IPS-11a (cell line): ENCODE data around the gene HADH.
"Not testable (repeated sequence)": the region's sequence is repeated elsewhere in the genome, so short reads cannot be mapped to it uniquely, and the experiment has no call there.

Experiments
- H3K4me3 ChIP-seq: one replicate; pipeline ENCODE4 v1.5.1; 2013; ENCODE audit warnings: low read depth, low read length, control low read depth

The HADH gene

DNA sequence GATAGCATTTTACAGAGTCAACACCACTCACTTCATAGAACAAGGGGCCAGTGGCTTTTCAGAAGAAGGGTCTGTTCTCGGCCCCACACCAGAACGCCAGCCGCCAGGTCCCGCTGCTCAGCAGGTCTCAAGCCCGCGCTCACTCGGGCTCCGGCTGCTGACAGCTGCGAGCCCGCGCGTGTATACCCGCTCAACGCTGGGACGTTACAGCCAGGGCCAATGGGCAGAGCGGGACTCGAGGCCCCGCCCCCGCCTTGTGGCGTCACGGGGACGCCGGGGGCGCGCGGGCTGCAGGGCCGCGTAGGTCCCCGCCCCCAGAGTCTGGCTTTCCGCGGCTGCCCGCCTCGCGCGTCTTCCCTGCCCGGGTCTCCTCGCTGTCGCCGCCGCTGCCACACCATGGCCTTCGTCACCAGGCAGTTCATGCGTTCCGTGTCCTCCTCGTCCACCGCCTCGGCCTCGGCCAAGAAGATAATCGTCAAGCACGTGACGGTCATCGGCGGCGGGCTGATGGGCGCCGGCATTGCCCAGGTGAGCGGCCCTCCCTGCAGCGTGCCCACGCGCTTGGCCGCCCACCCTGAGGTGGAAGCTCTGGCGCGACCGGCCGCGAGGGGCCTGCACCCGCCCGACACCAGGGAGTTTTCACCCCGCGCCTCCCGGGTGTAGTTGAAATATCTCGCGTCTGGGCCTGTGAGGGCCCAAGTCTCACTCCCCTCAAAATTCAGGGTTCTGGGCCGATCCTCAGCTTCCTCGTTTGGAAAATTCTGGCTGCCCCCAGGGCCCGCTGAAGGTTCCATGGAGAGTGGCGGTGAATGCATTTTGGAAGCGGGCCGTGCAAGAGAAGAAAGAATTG lies at the start of gene HADH:
HADH (plus strand) TSS at position 353 of the 850 bp plus-strand sequence; CDS start at position 397, 44 bp downstream.
- H3K4me3 ChIP-seq: peak within 1 kb of the TSS; percentile 84

DNA sequence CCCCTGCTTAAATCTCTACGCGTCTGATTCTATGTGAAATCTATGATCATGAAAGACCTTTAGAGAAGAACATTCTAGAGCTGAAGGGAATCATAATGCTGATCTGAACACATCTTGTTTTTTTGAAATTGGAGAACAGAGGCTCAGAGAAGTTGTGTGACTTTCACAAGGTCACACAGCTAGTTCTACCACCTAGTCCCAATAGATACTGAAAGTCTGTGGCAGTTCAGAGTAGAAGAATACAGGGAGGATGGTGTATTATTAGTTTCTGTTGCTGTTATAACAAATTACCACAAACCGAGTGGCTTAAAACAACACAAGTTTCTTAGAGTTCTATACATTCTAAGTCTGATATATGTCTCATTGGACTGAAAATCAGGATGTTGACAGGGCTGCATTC lies 43.9 kb upstream of the HADH start:
- no peak overlapping the region for H3K4me3 ChIP-seq

DNA sequence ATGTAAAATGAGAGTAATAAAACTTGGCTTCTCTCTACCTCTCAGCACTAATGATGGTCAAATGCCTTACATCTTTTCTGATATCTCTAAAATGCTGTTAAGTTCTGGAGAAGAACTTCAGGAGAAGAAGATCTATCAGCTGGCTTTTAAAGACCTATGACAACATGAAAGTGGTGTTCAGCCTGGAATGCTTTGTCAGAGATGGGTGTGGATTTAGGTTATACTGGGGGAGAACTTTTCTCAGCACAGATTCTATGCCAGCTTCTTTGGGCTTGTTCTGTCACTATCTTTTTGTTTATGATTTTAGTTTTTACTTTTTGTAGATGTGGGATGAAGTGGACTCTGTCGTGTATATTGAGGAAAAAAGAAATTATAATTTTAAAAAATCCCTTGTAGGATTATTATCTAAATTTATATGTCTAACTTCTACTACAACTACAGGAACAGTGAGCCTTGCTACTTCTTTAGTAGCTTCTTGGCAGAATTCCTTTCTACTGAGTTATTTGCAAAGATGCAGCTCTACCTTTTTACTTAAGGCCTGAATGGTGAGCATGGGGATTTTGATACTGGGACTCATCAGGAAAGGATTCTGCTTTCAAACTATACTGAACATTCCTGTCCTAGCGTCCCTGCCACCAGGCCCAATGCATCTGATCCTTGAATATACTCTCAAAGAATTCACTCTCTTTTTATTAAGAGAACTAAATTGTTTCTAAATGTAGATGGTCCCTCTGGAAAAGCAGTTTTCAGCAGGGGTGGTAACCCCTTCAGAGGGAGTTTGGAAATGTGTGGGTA lies 38.7 kb upstream of the HADH start:
- no peak overlapping the region for H3K4me3 ChIP-seq

DNA sequence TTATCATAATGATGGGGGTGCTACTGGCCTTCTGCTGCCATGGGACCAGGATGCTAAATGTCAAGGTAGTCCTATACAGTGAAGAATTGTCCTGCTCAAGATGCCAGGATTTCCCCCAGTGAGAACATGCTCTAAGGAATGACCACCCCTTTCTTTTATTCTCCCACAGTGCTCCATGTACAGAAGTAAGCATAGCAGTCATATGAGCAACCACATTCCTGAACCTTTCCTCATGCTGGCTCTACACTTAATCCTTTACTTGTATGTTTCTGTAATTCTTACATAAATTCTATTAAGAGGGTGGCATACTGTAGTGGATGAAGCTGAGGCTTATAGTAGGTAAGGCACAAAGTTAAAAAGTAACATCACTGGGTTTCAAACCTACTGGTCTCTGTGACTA lies 38.1 kb upstream of the HADH start:
- no peak overlapping the region for H3K4me3 ChIP-seq

DNA sequence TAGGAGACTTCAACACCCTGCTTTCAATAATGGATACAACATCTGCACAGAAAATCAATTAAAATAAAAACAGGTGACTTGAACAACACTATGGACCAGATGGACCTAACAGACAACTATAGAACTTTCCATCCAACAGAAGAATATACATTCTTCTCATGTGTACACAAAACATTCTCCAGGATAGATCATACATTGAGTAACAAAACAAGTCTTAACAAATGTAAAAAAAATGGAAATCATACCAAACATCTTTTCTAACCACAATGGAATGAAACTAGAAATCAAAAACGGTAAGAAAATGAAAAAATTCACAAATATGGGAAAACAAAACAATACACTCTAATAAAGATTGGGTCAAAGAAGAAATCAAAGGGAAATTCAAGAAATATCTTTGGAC lies 33.7 kb upstream of the HADH start:
- no peak overlapping the region for H3K4me3 ChIP-seq

DNA sequence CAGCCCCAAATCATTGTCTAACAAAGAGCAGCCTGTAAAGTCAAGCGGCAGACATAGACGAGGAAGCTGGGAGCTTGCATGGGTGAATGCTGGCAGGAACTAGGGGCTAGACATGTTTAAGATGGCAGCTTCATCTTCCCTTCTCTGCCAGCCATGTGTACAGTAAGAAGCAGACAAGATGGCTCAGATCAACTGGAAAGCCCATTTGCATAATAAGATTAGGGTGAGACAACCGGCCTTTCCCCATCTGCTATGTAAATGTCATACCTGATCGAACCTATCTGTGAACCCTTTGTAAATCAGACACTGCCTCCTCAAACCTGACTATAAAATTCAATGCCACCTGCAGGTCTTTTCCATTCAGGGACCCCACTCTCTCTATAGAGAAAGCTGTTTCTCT lies 22.8 kb upstream of the HADH start:
- H3K4me3 ChIP-seq: no peak overlapping the region

DNA sequence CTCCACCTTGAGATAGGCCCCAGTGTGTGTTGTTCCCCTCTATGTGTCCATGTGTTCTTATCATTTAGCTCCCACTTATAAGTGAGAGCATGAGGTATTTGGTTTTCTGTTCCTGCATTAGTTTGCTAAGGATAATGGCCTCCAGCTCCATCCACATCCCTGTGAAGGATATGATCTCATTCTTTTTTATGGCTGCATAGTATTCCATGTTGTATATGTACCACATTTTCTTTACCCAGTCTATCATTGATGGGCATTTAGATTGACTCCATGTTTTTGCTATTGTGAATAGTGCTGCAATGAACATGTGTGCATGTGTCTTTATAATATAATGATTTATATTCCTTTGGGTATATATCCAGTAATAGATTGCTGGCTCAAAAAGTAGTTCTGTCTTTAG lies 22.2 kb upstream of the HADH start:
- H3K4me3 ChIP-seq: not testable (repeated sequence)

DNA sequence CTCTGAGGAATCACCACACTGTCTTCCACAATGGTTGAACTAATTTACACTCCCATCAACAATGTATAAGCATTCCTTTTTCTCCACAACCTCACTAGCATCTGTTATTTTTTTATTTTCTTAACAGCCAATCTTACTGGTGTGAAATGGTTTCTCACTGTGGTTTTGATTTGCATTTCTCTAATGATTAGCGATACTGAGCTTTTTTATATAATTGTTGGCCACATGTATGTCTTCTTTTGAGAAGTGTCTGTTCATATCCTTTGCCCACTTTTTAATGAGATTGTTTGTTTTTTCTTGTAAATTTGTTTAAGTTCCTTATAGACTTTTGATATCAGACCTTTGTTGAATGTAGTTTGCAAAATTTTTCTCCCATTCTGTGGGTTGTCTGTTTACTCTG lies 21.8 kb upstream of the HADH start:
- not testable (repeated sequence) for H3K4me3 ChIP-seq

DNA sequence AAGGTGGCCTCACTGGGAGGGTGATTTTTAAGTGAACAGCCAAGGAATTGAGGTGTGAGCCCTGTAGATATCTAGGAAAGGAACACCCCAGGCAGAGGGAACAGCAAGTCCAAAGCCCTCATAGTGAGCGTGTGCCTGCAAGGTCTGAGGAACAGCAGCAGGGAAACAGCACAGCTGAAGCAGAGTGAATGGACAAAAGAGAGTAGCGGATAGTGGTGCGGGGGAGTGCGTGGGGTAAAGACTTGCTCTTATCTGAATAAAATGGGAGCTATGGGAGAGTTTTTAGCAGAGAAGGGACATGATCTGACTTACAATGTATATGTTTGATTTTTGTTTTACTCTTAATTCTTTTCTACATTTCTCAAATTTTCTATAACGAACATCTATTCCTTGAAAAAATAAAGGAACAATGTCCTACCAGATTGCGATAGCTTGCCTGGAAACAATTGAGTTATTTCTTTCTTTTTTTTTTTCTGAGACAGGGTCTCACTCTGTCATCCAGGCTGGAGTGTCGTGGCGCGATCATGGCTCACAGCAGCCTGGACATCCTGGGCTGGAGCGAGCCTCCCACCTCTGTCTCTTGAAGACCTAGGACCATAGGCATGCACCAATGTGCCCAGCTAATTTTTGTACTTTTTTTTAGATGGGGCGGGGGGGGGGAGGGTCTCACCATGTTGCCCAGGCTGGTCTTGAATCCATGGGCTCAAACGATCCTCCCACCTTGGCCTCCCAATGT lies 19.5 kb upstream of the HADH start:
- H3K4me3 ChIP-seq: no peak overlapping the region

DNA sequence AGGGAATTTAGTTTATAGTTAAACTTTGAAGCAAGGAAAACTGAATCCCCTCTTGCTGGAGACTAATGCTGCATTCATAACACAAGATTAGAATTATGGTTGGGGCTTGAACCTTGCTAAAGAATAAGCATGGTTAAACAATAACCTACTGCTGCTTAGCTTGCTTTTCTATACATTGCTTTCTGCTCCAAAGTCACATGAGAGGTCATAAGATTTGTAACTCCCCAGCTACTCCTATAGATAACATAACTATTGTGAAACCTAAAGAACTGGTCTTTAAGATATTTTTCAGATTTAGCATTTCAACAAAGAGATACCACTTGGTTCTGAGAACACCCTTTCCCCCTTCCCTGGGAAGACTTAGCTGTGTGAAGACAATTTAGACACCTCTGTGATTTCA lies 17.1 kb upstream of the HADH start:
- no peak overlapping the region for H3K4me3 ChIP-seq

DNA sequence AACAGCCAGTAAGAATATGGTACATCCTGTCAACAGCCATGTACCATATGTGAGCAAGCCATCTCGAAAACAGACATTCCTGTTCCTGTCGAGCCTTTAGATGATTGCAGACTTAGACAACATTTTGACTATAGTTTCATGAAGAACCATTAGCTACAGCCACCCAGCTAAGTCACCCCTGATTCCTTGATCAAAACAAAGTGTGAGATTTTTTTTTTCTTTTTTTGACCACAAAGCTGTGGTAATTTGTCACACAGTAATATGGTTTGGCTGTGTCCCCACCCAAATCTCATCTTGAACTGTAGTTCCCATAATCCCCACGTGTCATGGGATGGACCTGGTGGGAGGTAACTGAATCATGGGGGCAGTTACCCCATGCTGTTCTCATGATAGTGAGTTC lies 15.2 kb upstream of the HADH start:
- H3K4me3 ChIP-seq: no peak overlapping the region

DNA sequence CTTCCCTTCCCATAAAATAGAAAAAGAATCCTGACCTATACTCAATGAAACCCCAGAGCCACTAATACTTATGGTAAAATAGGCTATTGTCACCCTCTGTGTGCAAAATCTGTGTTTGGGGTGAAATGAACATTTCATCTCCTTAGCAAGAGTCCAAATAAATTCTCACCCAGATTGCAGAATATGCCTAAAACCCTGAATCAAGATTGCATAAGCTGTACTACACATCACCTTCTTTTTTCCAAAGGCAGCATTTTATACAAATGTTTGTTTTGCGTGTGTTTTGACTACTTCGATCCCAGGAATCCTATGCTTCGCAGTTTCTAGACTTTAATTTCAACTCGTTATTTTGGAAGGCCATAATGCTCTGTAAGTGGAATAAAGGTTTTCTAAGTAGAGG lies 12.2 kb upstream of the HADH start:
- H3K4me3 ChIP-seq: no peak overlapping the region

DNA sequence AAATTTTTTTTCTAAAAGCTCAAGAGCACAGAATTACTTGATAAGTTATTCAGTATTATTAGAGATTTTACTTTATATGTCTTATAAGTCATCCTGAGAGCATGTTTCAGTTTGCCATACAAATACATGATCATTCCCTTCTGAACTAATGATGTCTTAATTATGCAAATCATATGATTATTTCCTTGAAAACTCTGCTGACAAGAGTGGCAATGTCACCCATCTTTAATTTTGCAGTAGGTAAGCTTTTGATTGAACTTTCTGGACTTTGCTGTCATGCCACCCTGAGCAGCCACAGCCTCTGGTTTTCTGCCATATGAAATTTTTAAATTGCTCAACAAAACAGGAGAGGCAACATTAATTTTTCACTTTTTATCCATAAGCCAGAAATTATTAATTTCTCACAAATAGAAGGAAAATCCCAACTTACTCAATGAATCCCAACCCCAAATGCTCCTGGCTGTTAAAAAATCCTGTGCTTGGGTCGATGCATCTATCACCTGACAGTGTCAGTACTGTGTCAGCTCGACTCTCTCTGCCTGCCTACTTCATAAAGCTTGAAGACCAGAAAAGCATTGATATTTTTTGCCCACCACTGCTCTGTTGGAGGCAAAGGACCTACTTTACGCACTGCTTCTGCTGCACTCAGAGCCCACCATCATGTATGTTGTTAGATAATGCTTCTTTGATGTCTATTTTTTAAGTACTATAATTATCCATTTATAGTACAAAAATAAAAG lies 11.6 kb upstream of the HADH start:
- H3K4me3 ChIP-seq: no peak overlapping the region

DNA sequence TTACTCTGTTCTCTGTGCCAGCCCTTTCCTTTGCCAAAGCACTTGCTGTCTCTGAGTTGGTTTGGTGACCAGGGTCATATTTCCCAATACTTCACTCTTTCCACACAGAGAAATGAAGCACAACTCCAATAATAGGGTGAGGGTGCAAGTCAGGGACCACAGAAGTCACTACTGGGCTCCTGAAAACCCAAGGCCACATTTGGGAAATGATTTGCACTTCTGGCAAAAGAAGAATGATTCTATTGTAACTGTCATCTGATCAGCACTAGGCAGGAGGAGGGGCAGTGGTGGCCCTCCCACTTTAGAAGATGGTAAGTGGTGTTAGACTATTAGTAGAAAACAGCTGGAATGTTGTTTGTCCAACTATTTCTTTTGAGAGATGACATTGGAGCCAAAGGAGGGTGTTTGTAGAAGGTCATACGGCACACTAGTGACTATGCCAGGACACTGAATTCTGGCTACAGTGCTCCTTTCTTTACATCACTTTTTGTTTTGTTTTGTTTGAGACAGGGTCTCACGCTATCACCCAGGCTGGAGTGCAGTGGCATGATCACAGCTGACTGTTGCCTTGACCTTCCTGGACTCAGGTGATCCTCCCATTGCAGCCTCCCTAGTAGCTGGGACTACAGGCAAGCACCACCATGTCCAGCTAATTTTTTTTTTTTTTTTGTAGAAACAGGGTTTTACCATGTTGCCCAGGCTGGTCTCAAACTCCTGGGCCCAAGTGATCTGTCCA lies 10.8 kb upstream of the HADH start:
- H3K4me3 ChIP-seq: no peak overlapping the region

DNA sequence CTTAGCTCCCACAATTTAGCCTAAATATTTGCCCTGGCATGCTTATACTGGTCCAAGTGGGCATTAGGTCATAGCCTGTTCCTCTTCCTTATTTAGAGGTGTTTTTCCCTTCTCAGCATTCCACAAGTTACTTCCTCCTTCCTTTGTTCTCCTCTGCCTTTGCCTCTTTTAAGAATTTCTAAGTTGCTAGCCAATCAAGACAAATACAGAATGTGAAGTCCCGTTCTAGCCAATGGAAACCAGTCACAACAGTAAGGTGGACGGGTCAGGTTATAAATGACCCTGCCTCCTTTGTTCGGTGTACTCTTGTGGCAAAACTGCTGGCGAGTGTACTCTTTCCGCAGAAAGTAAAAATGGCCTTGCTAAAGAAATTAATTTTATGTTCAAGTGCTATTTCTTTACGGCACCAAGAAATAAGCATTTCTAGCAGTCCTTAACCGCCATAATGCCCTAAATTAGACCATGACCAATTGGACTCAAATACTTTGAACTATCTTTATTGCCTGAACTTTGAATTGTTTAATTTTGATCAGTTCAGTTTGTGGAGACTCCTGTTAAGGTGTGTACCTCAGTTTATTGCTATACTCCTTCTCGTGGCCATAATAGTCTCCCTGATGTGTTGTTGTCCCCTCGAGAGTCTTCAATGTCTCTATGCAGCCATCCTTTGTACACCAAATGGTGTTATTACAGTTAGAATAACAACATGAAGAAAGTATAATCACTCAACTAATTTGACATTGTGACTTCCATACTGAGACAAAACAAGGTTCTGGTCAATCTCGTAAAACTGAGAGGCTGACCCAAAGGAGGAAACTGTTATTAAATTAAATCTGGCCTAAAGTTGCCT lies 1.6 kb upstream of the HADH start:
- H3K4me3 ChIP-seq: no peak overlapping the region

DNA sequence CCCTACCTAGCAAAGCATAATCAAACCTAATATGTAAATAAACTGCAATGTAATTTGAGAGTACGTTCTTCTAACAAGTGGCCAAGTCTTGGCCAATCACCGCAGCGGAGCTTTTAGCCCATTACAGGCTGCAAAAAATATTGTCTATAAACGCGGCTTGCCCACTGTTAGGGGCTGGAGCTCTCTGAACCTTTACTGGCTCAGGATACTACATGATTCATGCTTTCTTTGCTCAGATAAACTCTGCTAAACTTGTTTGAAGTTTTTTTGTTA lies 990 bp upstream of the HADH start:
- H3K4me3 ChIP-seq: no peak overlapping the region

DNA sequence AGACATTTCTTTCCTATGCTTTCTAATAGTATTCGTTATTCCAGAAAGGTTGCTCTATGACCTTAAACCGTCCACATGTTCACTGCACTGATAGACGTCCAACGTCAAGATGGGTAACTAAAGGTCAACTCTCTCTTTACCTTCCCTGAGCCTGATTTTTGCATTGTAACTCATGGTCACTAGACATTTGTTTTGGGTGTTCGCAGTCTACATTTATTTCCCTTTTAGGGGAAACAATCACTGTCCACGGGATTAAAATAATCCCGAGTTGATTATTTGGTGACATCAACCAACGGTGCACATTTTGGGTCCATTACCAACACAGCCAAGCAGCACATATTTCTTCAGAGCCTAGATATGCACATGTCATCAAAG lies 540 bp upstream of the HADH start:
- H3K4me3 ChIP-seq: peak overlapping the region; percentile 84

DNA sequence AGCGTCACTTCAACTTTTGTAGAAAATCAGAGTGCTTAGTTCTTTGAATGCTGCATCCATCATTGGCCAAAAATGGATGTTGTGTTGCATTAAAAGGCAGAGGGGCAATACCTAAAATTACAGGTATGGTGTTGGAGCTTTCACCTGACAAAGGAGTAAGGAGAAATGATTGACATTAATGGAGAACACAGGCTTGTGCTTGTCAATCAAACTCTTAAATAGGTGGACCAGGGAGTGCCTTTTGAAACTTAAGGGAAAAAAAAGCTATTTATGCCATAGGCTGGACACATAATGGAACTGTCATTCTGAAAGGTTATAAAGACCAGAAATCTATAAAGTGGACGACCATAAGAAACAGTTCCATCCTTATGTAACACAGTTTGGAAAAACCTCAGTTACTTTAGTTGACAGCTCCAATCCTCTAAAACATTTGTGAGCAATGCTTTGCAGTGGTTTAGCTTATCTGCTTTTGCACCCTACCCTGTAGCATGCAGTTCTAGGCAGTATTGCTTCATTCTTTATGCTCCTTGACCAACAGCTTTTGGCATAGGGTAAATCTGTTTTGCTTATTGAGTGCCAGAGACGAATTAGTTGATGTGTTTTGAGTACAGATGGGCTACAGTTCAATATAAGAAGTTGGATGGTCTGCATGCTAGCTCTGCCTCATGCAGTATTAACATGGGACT lies 2.4 kb downstream of the HADH start:
- H3K4me3 ChIP-seq: no peak overlapping the region

DNA sequence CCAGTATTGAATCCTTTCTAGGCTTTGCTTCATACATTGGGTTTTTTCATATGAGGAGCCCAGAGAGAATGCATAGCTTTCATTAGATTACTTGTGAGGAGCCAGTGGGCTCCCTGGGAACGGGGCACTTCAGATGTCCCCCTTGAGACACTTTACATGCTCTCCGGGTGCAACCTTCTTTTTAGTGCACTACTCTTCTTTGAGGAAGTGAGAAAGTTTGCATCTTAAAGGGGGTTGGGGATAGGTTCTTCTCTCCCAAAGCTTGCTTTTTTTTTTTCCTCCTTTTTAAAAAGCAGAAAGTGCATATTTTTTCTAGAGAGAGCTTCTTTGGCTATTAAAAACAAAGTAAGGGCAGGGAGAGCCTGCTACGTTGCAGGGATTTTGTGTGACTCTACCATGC lies 4.3 kb downstream of the HADH start:
- no peak overlapping the region for H3K4me3 ChIP-seq
